PC-9 (cell line): ENCODE results near the gene KCNK13. TPM values are rescaled to one million over a fixed set of nuclear protein-coding genes. Genes with fewer than 3 reads are reported as not detected.

Experiments
- BruUV-seq: library from RNA; stranded (reverse); fragments of 400-500 nt; replicated peaks from 2 replicates; lab custom pipeline; 2021; lab: Mats Ljungman, UMichigan
- CTCF ChIA-PET: fragments of 300-600 bp; sonication (Branson Sonifier 250); formaldehyde crosslinking; loops from one replicate; lab custom pipeline; 2022; ENCODE audit warnings: antibody characterized with exemption; lab: Charles Lee
- POLR2A ChIA-PET: fragments of 300-600 bp; sonication (Branson Sonifier 250); formaldehyde crosslinking; loops from one replicate; lab custom pipeline; 2022; ENCODE audit warnings: antibody characterized with exemption; ENCODE audit not compliant: unreplicated experiment; lab: Charles Lee
- DNase-seq, 2 experiments: peaks; one replicate each; pipeline versions ENCODE4 v3.0.0 to v3.0.0-alpha.2; 2015 to 2022; ENCODE audit warnings: mixed read lengths in 1 of 2
- H2AFZ ChIP-seq: fragments of 200-600 bp; sonication (generic); 2 replicates; pipeline ENCODE4 v1.8.1; 2017; ENCODE audit warnings: antibody characterized with exemption
- H3F3A ChIP-seq: fragments of 200-600 bp; sonication (generic); 2 replicates; pipeline ENCODE4 v1.8.1; 2017; ENCODE audit warnings: antibody characterized with exemption, mild to moderate bottlenecking, low read depth; ENCODE audit not compliant: insufficient read depth
- H3K27ac ChIP-seq: fragments of 200-600 bp; sonication (generic); 2 replicates; pipeline ENCODE4 v1.6.1; 2016; ENCODE audit warnings: mixed run types
- H3K27me3 ChIP-seq: fragments of 200-600 bp; sonication (generic); 2 replicates; pipeline ENCODE4 v1.6.1; 2016; ENCODE audit warnings: low read depth, mixed run types; ENCODE audit not compliant: insufficient read depth
- H3K36me3 ChIP-seq: fragments of 200-600 bp; sonication (generic); 2 replicates; pipeline ENCODE4 v1.6.1; 2016; ENCODE audit warnings: low read depth, mixed run types
- H3K4me1 ChIP-seq: fragments of 200-600 bp; sonication (generic); replicated peaks from 2 replicates; pipeline ENCODE4 v1.6.1; 2016; ENCODE audit warnings: mixed run types; ENCODE audit not compliant: insufficient read depth
- H3K4me2 ChIP-seq: fragments of 200-600 bp; sonication (generic); 2 replicates; pipeline ENCODE4 v1.6.1; 2017; ENCODE audit warnings: mixed run types
- H3K4me3 ChIP-seq: fragments of 200-600 bp; sonication (generic); 2 replicates; pipeline ENCODE4 v1.6.1; 2016; ENCODE audit warnings: mixed run types
- H3K79me2 ChIP-seq: fragments of 200-600 bp; sonication (generic); 2 replicates; pipeline ENCODE4 v1.6.1; 2017; ENCODE audit warnings: low read depth, mixed run types
- H3K9me2 ChIP-seq: fragments of 200-600 bp; sonication (generic); 2 replicates; pipeline ENCODE4 v1.8.1; 2017; ENCODE audit warnings: mild to moderate bottlenecking; ENCODE audit not compliant: insufficient read depth
- H3K9me3 ChIP-seq: fragments of 200-600 bp; sonication (generic); 2 replicates; pipeline ENCODE4 v1.8.1; 2016; ENCODE audit warnings: low read depth; ENCODE audit not compliant: insufficient read depth
- H4K20me1 ChIP-seq: fragments of 200-600 bp; sonication (generic); 2 replicates; pipeline ENCODE4 v1.8.1; 2017; ENCODE audit not compliant: insufficient read depth
- EZH2 ChIP-seq: fragments of 200-600 bp; sonication (generic); IDR thresholded peaks from 2 replicates; pipeline ENCODE4 v1.8.0; 2017; ENCODE audit warnings: antibody characterized with exemption, low read depth
- intact Hi-C: fragments of 100-400 bp; cut with micrococcal nuclease; formaldehyde crosslinking; loops from one replicate; pipeline ENCODE4 v1.10.0; 2022; ENCODE audit not compliant: unreplicated experiment
- total RNA-seq: library from RNA; stranded (reverse); gene quantifications from 2 replicates; pipeline ENCODE4 v1.2.3, GENCODE V29; 2021
- TF ChIP-seq, protein P1 (sequence below): fragments of 200-600 bp; sonication (generic); conservative IDR thresholded peaks from 2 replicates; pipeline ENCODE4 v1.6.1; 2017; ENCODE audit warnings: mixed run types, antibody characterized with exemption, mild to moderate bottlenecking, moderate library complexity

The KCNK13 gene
- total RNA-seq, 1 experiment from 2014 or later = not detected

DNA sequence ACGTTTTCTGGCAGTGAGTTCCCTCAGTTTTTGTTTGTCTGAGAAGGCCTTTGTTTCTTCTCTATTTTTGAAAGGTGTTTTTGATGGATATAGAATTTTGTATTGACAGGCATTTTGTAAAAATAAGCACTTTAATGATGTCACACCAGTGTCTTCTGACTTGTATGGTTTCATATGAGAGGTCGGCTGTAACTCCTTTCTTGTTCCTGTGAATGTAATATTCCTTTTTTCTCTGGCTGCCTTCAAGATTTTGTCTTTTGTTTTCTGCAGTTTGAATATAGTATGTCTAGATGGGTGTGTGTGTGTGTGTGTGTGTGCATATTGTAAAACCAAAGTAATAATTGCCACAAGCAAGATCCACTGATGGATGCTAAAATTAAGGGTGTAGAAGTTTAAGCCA, 126.8 kb downstream of the KCNK13 start:
- Histone ChIP-seq H3K4me3 (no peak overlapping the region), H4K20me1 (no peaks in the 10 kb centered on the region), H2AFZ (no peak overlapping the region), H3K27me3 (peaks cover 10% of the 10 kb centered on the region; the same call in 1 of the 2 replicates), H3K27ac (no peak overlapping the region), H3K36me3 (no peaks in the 10 kb centered on the region), H3K9me2 (no peaks in the 10 kb centered on the region), H3K79me2 (no peaks in the 10 kb centered on the region), H3K4me1 (no peaks in the 10 kb centered on the region), H3K4me2 (no peak overlapping the region), H3F3A (no peaks in the 10 kb centered on the region), H3K9me3 (no peaks in the 10 kb centered on the region)
- DNase-seq = no peak
- no peak for TF ChIP-seq EZH2
- TF ChIP-seq, protein P1, sequence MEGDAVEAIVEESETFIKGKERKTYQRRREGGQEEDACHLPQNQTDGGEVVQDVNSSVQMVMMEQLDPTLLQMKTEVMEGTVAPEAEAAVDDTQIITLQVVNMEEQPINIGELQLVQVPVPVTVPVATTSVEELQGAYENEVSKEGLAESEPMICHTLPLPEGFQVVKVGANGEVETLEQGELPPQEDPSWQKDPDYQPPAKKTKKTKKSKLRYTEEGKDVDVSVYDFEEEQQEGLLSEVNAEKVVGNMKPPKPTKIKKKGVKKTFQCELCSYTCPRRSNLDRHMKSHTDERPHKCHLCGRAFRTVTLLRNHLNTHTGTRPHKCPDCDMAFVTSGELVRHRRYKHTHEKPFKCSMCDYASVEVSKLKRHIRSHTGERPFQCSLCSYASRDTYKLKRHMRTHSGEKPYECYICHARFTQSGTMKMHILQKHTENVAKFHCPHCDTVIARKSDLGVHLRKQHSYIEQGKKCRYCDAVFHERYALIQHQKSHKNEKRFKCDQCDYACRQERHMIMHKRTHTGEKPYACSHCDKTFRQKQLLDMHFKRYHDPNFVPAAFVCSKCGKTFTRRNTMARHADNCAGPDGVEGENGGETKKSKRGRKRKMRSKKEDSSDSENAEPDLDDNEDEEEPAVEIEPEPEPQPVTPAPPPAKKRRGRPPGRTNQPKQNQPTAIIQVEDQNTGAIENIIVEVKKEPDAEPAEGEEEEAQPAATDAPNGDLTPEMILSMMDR = no peak
- ChIA-PET POLR2A (no interaction called here), CTCF (no interaction called here)
- BruUV-seq = no TSS peak
- intact Hi-C loops = no loop called here

DNA sequence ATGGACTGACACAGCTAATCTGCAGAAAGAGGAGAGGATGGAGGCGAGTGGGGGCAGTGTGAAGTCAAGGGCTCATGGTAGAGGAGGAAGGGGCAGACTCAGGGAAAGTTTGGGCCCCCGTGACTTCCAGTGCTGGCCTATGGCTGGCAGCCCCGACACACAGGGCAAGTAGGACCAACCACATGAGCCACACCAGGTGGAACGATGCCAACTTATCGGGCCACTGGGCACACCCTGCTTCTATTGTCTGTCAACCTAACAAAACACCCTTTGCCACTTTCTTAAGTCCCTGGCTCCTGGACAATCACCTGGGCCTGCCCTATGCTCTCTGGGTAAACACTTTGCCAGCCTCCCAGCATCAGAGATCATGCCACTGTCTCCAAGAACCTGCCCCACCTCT, 129.4 kb downstream of the KCNK13 start:
- ChIA-PET CTCF (no interaction called here), POLR2A (no interaction called here)
- no peak overlapping the region for H3K27ac ChIP-seq
- H3K4me3 ChIP-seq = no peak overlapping the region
- H3K36me3 ChIP-seq = no peaks in the 10 kb centered on the region
- peaks cover 5% of the 10 kb centered on the region; the same call in 1 of the 2 replicates for H3K27me3 ChIP-seq
- TF ChIP-seq EZH2 = no peak
- TF ChIP-seq, protein P1 = no peak
- BruUV-seq = no TSS peak
- H3K9me2 ChIP-seq = no peaks in the 10 kb centered on the region
- H3K4me1 ChIP-seq = no peaks in the 10 kb centered on the region
- no peak for DNase-seq
- no peak overlapping the region for H2AFZ ChIP-seq
- intact Hi-C loops = no loop called here
- no peaks in the 10 kb centered on the region for H3F3A ChIP-seq
- no peaks in the 10 kb centered on the region for H4K20me1 ChIP-seq
- H3K4me2 ChIP-seq = no peak overlapping the region
- no peaks in the 10 kb centered on the region for H3K79me2 ChIP-seq
- H3K9me3 ChIP-seq = no peaks in the 10 kb centered on the region

GRCh38 chr14:90191585-90191984, 129.8 kb downstream of the KCNK13 start:
- ChIA-PET CTCF (no interaction called here), POLR2A (no interaction called here)
- BruUV-seq = no TSS peak
- peaks cover 5% of the 10 kb centered on the region; the same call in 1 of the 2 replicates for H3K27me3 ChIP-seq
- no peaks in the 10 kb centered on the region for H3K9me2 ChIP-seq
- H3K79me2 ChIP-seq = no peaks in the 10 kb centered on the region
- no peak for TF ChIP-seq EZH2
- TF ChIP-seq, protein P1 = no peak
- H2AFZ ChIP-seq = no peak overlapping the region
- intact Hi-C loops = no loop called here
- no peaks in the 10 kb centered on the region for H4K20me1 ChIP-seq
- H3K9me3 ChIP-seq = no peaks in the 10 kb centered on the region
- no peak overlapping the region for H3K4me2 ChIP-seq
- no peaks in the 10 kb centered on the region for H3K36me3 ChIP-seq
- no peak for DNase-seq
- no peak overlapping the region for H3K27ac ChIP-seq
- no peaks in the 10 kb centered on the region for H3F3A ChIP-seq
- no peaks in the 10 kb centered on the region for H3K4me1 ChIP-seq
- H3K4me3 ChIP-seq = no peak overlapping the region
